Mucosa of stomach (tissue), 1 donor: ENCODE measurements around the gene AWAT2.

ENCODE experiments used
- H3K27me3 ChIP-seq: one replicate; pipeline ENCODE4 v1.7.0; 2013; ENCODE audit warnings: mild to moderate bottlenecking, low read length; ENCODE audit not compliant: control insufficient read depth, insufficient read depth
- H3K36me3 ChIP-seq: one replicate; pipeline ENCODE4 v1.7.0; 2013; ENCODE audit warnings: low read length; ENCODE audit not compliant: control insufficient read depth, insufficient read depth
- H3K4me1 ChIP-seq: one replicate; pipeline ENCODE4 v1.7.0; 2013; ENCODE audit warnings: mild to moderate bottlenecking, low read length; ENCODE audit not compliant: control insufficient read depth, insufficient read depth
- H3K4me3 ChIP-seq: one replicate; pipeline ENCODE4 v1.7.0; 2013; ENCODE audit warnings: low read length
- H3K9ac ChIP-seq: one replicate; pipeline ENCODE4 v1.7.0; 2013; ENCODE audit warnings: mild to moderate bottlenecking, low read length, moderate library complexity
- H3K9me3 ChIP-seq: one replicate; pipeline ENCODE4 v1.7.0; 2013; ENCODE audit warnings: mild to moderate bottlenecking, low read length, moderate library complexity; ENCODE audit not compliant: control insufficient read depth
- donor health status: Pancreatic carcinoma.

Gene AWAT2

GRCh38 chrX:70049925-70050324 is at the start of gene AWAT2:
TSS of gene AWAT2 (minus strand) at chrX:70049938. CDS start at chrX:70049932, 6 bp downstream.
- Histone ChIP-seq H3K27me3 (no peaks in the 10 kb centered on the region), H3K36me3 (no peaks in the 10 kb centered on the region), H3K4me3 (no peak within 1 kb of the TSS), H3K9me3 (no peaks in the 10 kb centered on the region), H3K4me1 (no peaks in the 10 kb centered on the region), H3K9ac (no peak within 1 kb of the TSS)

GRCh38 chrX:70096052-70096451 is 46.3 kb upstream of the AWAT2 start:
- no peaks in the 10 kb centered on the region for H3K9me3 ChIP-seq
- no peaks in the 10 kb centered on the region for H3K36me3 ChIP-seq
- H3K9ac ChIP-seq: no peak overlapping the region
- no peaks in the 10 kb centered on the region for H3K27me3 ChIP-seq
- H3K4me3 ChIP-seq: no peak overlapping the region
- no peaks in the 10 kb centered on the region for H3K4me1 ChIP-seq

GRCh38 chrX:70092247-70092646 is 42.5 kb upstream of the AWAT2 start:
- Histone ChIP-seq H3K9ac (no peak overlapping the region), H3K4me3 (no peak overlapping the region), H3K36me3 (no peaks in the 10 kb centered on the region), H3K27me3 (no peaks in the 10 kb centered on the region), H3K4me1 (peaks cover 20% of the 10 kb centered on the region), H3K9me3 (no peaks in the 10 kb centered on the region)

GRCh38 chrX:70089604-70090297 is 40.0 kb upstream of the AWAT2 start:
- no peaks in the 10 kb centered on the region for H3K27me3 ChIP-seq

GRCh38 chrX:70088751-70089150 is 39.0 kb upstream of the AWAT2 start:
- Histone ChIP-seq H3K27me3 (no peaks in the 10 kb centered on the region), H3K36me3 (no peaks in the 10 kb centered on the region), H3K9ac (no peak overlapping the region), H3K4me3 (no peak overlapping the region), H3K9me3 (no peaks in the 10 kb centered on the region), H3K4me1 (peaks cover 27% of the 10 kb centered on the region)

More at GRCh38 chrX:70089604-70090297, 40.0 kb upstream of the AWAT2 start:
- Histone ChIP-seq H3K4me1 (peaks cover 20% of the 10 kb centered on the region), H3K4me3 (no peak overlapping the region), H3K9me3 (no peaks in the 10 kb centered on the region), H3K9ac (no peak overlapping the region), H3K36me3 (no peaks in the 10 kb centered on the region)

GRCh38 chrX:70087857-70088630 is 38.3 kb upstream of the AWAT2 start:
- Histone ChIP-seq H3K36me3 (no peaks in the 10 kb centered on the region), H3K4me1 (peaks cover 27% of the 10 kb centered on the region), H3K9me3 (no peaks in the 10 kb centered on the region), H3K4me3 (no peak overlapping the region), H3K27me3 (no peaks in the 10 kb centered on the region), H3K9ac (no peak overlapping the region)

GRCh38 chrX:70084592-70085240 is 35.0 kb upstream of the AWAT2 start:
- peaks cover 27% of the 10 kb centered on the region for H3K4me1 ChIP-seq
- H3K27me3 ChIP-seq: no peaks in the 10 kb centered on the region
- H3K36me3 ChIP-seq: no peaks in the 10 kb centered on the region
- H3K9me3 ChIP-seq: no peaks in the 10 kb centered on the region
- no peak overlapping the region for H3K9ac ChIP-seq
- no peak overlapping the region for H3K4me3 ChIP-seq

- Histone ChIP-seq H3K4me3 (no peak overlapping the region), H3K36me3 (no peaks in the 10 kb centered on the region), H3K9me3 (no peaks in the 10 kb centered on the region), H3K27me3 (no peaks in the 10 kb centered on the region), H3K4me1 (peaks cover 10% of the 10 kb centered on the region), H3K9ac (no peak overlapping the region)
These were observed 33.0 kb upstream of the AWAT2 start for GRCh38 chrX:70082723-70083122.

- Histone ChIP-seq H3K27me3 (no peaks in the 10 kb centered on the region), H3K9ac (no peak overlapping the region), H3K36me3 (no peaks in the 10 kb centered on the region), H3K4me3 (no peak overlapping the region), H3K9me3 (no peaks in the 10 kb centered on the region), H3K4me1 (peaks cover 7% of the 10 kb centered on the region)
These were observed 30.1 kb upstream of the AWAT2 start for GRCh38 chrX:70079870-70080269.

GRCh38 chrX:70079297-70079696 is 29.6 kb upstream of the AWAT2 start:
- Histone ChIP-seq H3K36me3 (no peaks in the 10 kb centered on the region), H3K27me3 (no peaks in the 10 kb centered on the region), H3K4me1 (peaks cover 5% of the 10 kb centered on the region), H3K9me3 (no peaks in the 10 kb centered on the region), H3K4me3 (no peak overlapping the region), H3K9ac (no peak overlapping the region)

GRCh38 chrX:70066646-70067045 is 16.9 kb upstream of the AWAT2 start:
- Histone ChIP-seq H3K9ac (no peak overlapping the region), H3K36me3 (no peaks in the 10 kb centered on the region), H3K4me3 (no peak overlapping the region), H3K27me3 (no peaks in the 10 kb centered on the region), H3K4me1 (no peaks in the 10 kb centered on the region), H3K9me3 (no peaks in the 10 kb centered on the region)

- H3K36me3 ChIP-seq: no peaks in the 10 kb centered on the region
These were observed 13.3 kb upstream of the AWAT2 start for GRCh38 chrX:70062961-70063550.

More at GRCh38 chrX:70062961-70063550, 13.3 kb upstream of the AWAT2 start:
- no peaks in the 10 kb centered on the region for H3K27me3 ChIP-seq
- H3K4me3 ChIP-seq: no peak overlapping the region
- no peak overlapping the region for H3K9ac ChIP-seq
- no peaks in the 10 kb centered on the region for H3K4me1 ChIP-seq
- no peaks in the 10 kb centered on the region for H3K9me3 ChIP-seq
